K562 (cell line): ENCODE measurements around the gene DYRK1A. TPM values are rescaled to one million over a fixed set of nuclear protein-coding genes. Genes with fewer than 3 reads are reported as not detected.

Experiments
- ATAC-seq: fragments of 200-7000 bp; cut with Tn5 transposase; 3 replicates; pipeline ENCODE4 v1.9.1; 2020; ENCODE audit warnings: moderate library complexity
- BruUV-seq: library from RNA; stranded (reverse); fragments of 400-500 nt; replicated peaks from 2 replicates; lab custom pipeline; 2021; lab: Mats Ljungman, UMichigan
- CTCF ChIA-PET: fragments of 300-600 bp; formaldehyde crosslinking; extraction: SDS; loops from one replicate; lab custom pipeline; 2021; ENCODE audit warnings: low intra/inter-chr PET ratio; lab: Yijun Ruan, JAX
- POLR2A ChIA-PET: fragments of 300-600, 350-650 bp; sonication (Branson Sonifier 250); formaldehyde crosslinking; extraction: SDS; loops from one replicate; lab custom pipeline; 2021; ENCODE audit warnings: antibody characterized with exemption, inconsistent platforms; lab: Yijun Ruan, JAX
- DNase-seq, 4 experiments: peaks; one replicate each; pipeline versions ENCODE4 v3.0.0 to v3.0.0-alpha.2; 2011 to 2018; ENCODE audit warnings: low spot score in 3 of 4, mixed read lengths in 3 of 4; ENCODE audit errors: extremely low read depth in 1 of 4
- FAIRE-seq: peaks from 2 replicates; lab custom pipeline; 2011; peaks lifted over from hg19 to GRCh38; lab: Jason Lieb, UNC
- H2AFZ ChIP-seq: 2 replicates; pipeline ENCODE4 v1.6.0; 2011; ENCODE audit warnings: low read depth, low read length, control low read depth, inconsistent platforms
- H3K27ac ChIP-seq: fragments of 200-600 bp; 3 replicates; pipeline ENCODE4 v1.8.0; 2011; ENCODE audit warnings: low read depth, mild to moderate bottlenecking, control low read depth, inconsistent platforms, low read length, moderate library complexity, mixed read lengths; ENCODE audit errors: extremely low read depth
- H3K27me3 ChIP-seq, 2 experiments: fragments of 300-600 bp in 1 of 2; 2 replicates in 1 of 2; 3 replicates in 1 of 2; pipeline versions ENCODE4 v1.6.0 to v1.8.0; 2011; ENCODE audit warnings: inconsistent platforms in 2 of 2, low read length in 2 of 2, mild to moderate bottlenecking in 1 of 2, mixed read lengths in 1 of 2, moderate library complexity in 1 of 2; ENCODE audit not compliant: control insufficient read depth in 2 of 2, insufficient read depth in 2 of 2
- H3K36me3 ChIP-seq: fragments of 300-600 bp; 3 replicates; pipeline ENCODE4 v1.8.0; 2011; ENCODE audit warnings: mild to moderate bottlenecking, low read length, inconsistent platforms; ENCODE audit not compliant: control insufficient read depth, insufficient read depth
- H3K4me1 ChIP-seq, 2 experiments: fragments of 200-600 bp in 1 of 2; replicated peaks in 1 of 2; 2 replicates in 1 of 2; 3 replicates in 1 of 2; pipeline versions ENCODE4 v1.5.1 to v1.8.0; 2011; ENCODE audit warnings: inconsistent platforms in 2 of 2, low read length in 2 of 2, mild to moderate bottlenecking in 1 of 2, mixed read lengths in 1 of 2, moderate library complexity in 1 of 2; ENCODE audit not compliant: control insufficient read depth in 2 of 2, insufficient read depth in 2 of 2
- H3K4me2 ChIP-seq: 2 replicates; pipeline ENCODE4 v1.6.1; 2011; ENCODE audit warnings: low read length, control low read depth, inconsistent platforms, mixed read lengths; ENCODE audit not compliant: insufficient read depth
- H3K4me3 ChIP-seq: fragments of 200-600 bp; sonication (generic), shearing (Covaris generic); 2 replicates; pipeline ENCODE4 v1.5.1; 2016; ENCODE audit warnings: control low read depth, inconsistent platforms
- H3K79me2 ChIP-seq: fragments of 200-600 bp; 3 replicates; pipeline ENCODE4 v1.8.0; 2011; ENCODE audit warnings: low read length, inconsistent platforms; ENCODE audit not compliant: control insufficient read depth, insufficient read depth
- H3K9ac ChIP-seq, 2 experiments: 2 replicates each; pipeline versions ENCODE4 v1.6.0 to v1.6.1; 2011; ENCODE audit warnings: low read depth in 2 of 2, low read length in 2 of 2, control low read depth in 1 of 2, inconsistent platforms in 1 of 2, mild to moderate bottlenecking in 1 of 2, mixed read lengths in 1 of 2; ENCODE audit not compliant: insufficient read depth in 1 of 2
- H3K9me1 ChIP-seq: one replicate; pipeline ENCODE4 v1.6.0; 2011; ENCODE audit warnings: inconsistent platforms, mild to moderate bottlenecking, low read length, moderate library complexity; ENCODE audit not compliant: control insufficient read depth, insufficient read depth
- H3K9me3 ChIP-seq: replicated peaks from 2 replicates; pipeline ENCODE4 v1.5.1; 2011; ENCODE audit warnings: low read depth, low read length, inconsistent platforms; ENCODE audit not compliant: control insufficient read depth, insufficient read depth
- H4K20me1 ChIP-seq: replicated peaks from 2 replicates; pipeline ENCODE4 v1.6.1; 2011; ENCODE audit warnings: low read length, inconsistent platforms, mixed read lengths; ENCODE audit not compliant: control insufficient read depth, insufficient read depth
- CBFA2T3 ChIP-seq: fragments of 450-650 bp; IDR thresholded peaks from 2 replicates; pipeline ENCODE4 v1.6.1; 2017
- MTF1 ChIP-seq: fragments of 250-450 bp; sonication (Bioruptor Pico); IDR thresholded peaks from 2 replicates; pipeline ENCODE4 v1.9.0; 2021; ENCODE audit warnings: moderate library complexity, mild to moderate bottlenecking, inconsistent platforms, borderline replicate concordance
- NEUROD1 ChIP-seq: fragments of 150-350 bp; IDR thresholded peaks from 2 replicates; pipeline ENCODE4 v1.6.1; 2014; ENCODE audit warnings: borderline replicate concordance, low read length, low read depth; ENCODE audit not compliant: partially characterized antibody
- RBBP5 ChIP-seq: fragments of 200-600 bp; sonication (generic); IDR thresholded peaks from 2 replicates; pipeline ENCODE4 v1.6.1; 2012; ENCODE audit warnings: borderline replicate concordance, mild to moderate bottlenecking, low read length, control low read depth, inconsistent platforms; ENCODE audit not compliant: insufficient read depth, poor library complexity, severe bottlenecking
- TBL1XR1 ChIP-seq, 2 experiments: IDR thresholded peaks; 2 replicates each; pipeline ENCODE4 v1.6.1; 2012; ENCODE audit warnings: improper control_type of control experiment in 2 of 2, low read length in 2 of 2, mild to moderate bottlenecking in 1 of 2
- ZBTB26 ChIP-seq: fragments of 450-650 bp; formaldehyde crosslinking; IDR thresholded peaks from 2 replicates; pipeline ENCODE4 v1.4.0; 2022; ENCODE audit warnings: missing genetic modification characterization
- WGBS: fragments of 100-300 bp; shearing (Covaris generic); methylation state at CpG from one replicate; pipeline ENCODE4 v1.1.6; 2016; ENCODE audit warnings: low coverage, mixed read lengths; ENCODE audit not compliant: insufficient coverage; ENCODE audit errors: missing lambda C conversion rate; 5-methylcytosine and 5-hydroxymethylcytosine counted together
- in situ Hi-C: fragments of 300-500 bp; cut with MboI; formaldehyde crosslinking; loops from 4 replicates; pipeline ENCODE4 v1.15.0; 2018; ENCODE audit warnings: inconsistent platforms, mixed read lengths
- intact Hi-C: fragments of 100-400 bp; cut with micrococcal nuclease; formaldehyde crosslinking; loops from 2 replicates; pipeline ENCODE4 v1.14.2; 2022
- polyA plus RNA-seq, 8 experiments: library from polyadenylated mRNA; depleted of rRNA in 4 of 8; stranded (reverse) in 5 of 8; unstranded in 3 of 8; fragments of >200 nt; fragmentation: Nextera tagmentation in 2 of 8; fragmentation: Illumina TruSeq in 1 of 8; extraction: Ambion mirVana in 2 of 8; extraction: Trizol in 1 of 8; gene quantifications; 2 replicates each; pipeline versions ENCODE4 v1.2.1 to v1.2.3, GENCODE V29; 2011 to 2014; ENCODE audit warnings: inconsistent platforms in 1 of 8, missing spikeins in 1 of 8
- total RNA-seq, 7 experiments: library from RNA; depleted of rRNA in 6 of 7; stranded (reverse); fragments of >200 nt in 6 of 7; fragmentation: Illumina TruSeq in 2 of 7; extraction: Trizol in 2 of 7; gene quantifications; 2 replicates each; pipeline versions ENCODE4 v1.2.1 to v1.2.3, GENCODE V29; 2011 to 2021; ENCODE audit warnings: low replicate concordance in 1 of 7
- TF ChIP-seq, protein P1 (sequence below), 2 experiments: IDR thresholded peaks; 2 replicates each; pipeline ENCODE4 v1.6.1; 2011; ENCODE audit warnings: borderline replicate concordance in 1 of 2, control low read depth in 1 of 2, low read depth in 1 of 2, low read length in 1 of 2, mild to moderate bottlenecking in 1 of 2, mixed read lengths in 1 of 2, moderate library complexity in 1 of 2; ENCODE audit not compliant: insufficient read depth in 1 of 2, insufficient read length in 1 of 2, poor library complexity in 1 of 2, severe bottlenecking in 1 of 2; ENCODE audit errors: extremely low read depth in 1 of 2

Gene DYRK1A
- total and polyA plus RNA-seq, 9 of the 15 experiments (the other 6 are each of a cell fraction or from before 2014, with no cell fraction given), result 3.7 to 64.8 (median 42.3) TPM

DNA sequence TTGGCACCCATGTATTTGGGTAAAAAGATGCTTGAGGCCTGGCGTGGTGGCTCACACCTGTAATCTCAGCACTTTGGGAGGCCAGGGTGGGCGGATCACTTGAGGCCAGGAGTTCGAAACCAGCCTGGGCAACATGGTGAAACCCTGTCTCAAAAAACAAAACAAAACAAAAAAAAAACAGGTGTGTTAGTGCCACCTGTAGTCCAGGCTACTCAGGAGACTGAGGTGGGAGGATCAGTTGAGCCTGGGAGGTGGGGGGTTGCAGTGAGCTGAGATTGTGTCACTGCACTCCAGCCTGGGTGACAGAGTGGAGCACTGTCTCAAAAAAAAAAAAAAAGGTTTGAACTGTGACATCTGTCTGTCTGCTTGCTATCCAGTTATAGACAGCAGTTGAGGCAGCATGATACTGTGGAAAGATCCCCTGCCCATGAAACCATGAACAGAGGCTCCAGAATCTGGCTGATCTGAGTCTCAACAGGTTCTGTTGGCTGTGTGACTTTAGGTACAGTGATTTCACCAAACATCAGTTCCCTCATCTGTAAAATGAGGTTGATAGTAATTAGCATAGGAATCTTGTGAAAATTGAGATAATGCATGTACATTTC lies 5.7 kb downstream of the DYRK1A start (continued):
- TF ChIP-seq, protein P1, sequence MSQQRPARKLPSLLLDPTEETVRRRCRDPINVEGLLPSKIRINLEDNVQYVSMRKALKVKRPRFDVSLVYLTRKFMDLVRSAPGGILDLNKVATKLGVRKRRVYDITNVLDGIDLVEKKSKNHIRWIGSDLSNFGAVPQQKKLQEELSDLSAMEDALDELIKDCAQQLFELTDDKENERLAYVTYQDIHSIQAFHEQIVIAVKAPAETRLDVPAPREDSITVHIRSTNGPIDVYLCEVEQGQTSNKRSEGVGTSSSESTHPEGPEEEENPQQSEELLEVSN (IDR thresholded peaks at IDR 0.05; ENCODE audit: borderline replicate concordance in 1 of 2, extremely low read depth in 1 of 2, insufficient read depth in 1 of 2, insufficient read length in 1 of 2, low read depth in 1 of 2, low read length in 1 of 2, poor library complexity in 1 of 2, severe bottlenecking in 1 of 2), result no peak
- TF ChIP-seq CBFA2T3 (0 out of 2 replicates have a peak, but pooled peaks have one; percentile 17), MTF1 (CRISPR knock-in tag) (no peak), RBBP5 (no peak), NEUROD1 (no peak)
- TF ChIP-seq, all 486 proteins: peak for 7

- no peak for ATAC-seq
- peaks cover 23% of the 10 kb centered on the region for H4K20me1 ChIP-seq
- in situ Hi-C loops, result no loop called here
- TF ChIP-seq TBL1XR1 (IDR thresholded peaks at IDR 0.05; ENCODE audit: low read length in 2 of 2), result peak in 1 of 2 experiments; percentile 6; a peak in 1 of 4 replicates
- no peak for TF ChIP-seq ZBTB26 (CRISPR knock-in tag)
- TF ChIP-seq, all 486 proteins: peak for 1
- DNase-seq (peak in 1 of 4 experiments; percentile 49), FAIRE-seq (no peak)
- no peak overlapping the region for H3K4me3 ChIP-seq
- H3K79me2 ChIP-seq, result peaks cover 100% of the 10 kb centered on the region
- intact Hi-C loops, result loop anchor here (5.0 to 10.0 kb wide), 2 partner anchors 64 to 288 kb away; no protein-coding TSS in a partner anchor
- peaks cover 15% of the 10 kb centered on the region; the same call in 2 of the 3 replicates for H3K36me3 ChIP-seq
- no peaks in the 10 kb centered on the region for H3K9me3 ChIP-seq
- peak overlapping the region in 1 of 2 experiments; percentile 22; a peak in 2 of 4 replicates for H3K9ac ChIP-seq
- BruUV-seq, result no TSS peak
- H3K27me3 ChIP-seq, result no peaks in the 10 kb centered on the region
- ChIA-PET POLR2A (interaction anchor here (0.6 to 10.5 kb wide), 5 partner anchors 10 to 136 kb away, joined by 3 to 109 read pairs (median 5); partner anchors contain the start of gene VPS26C), CTCF (no interaction called here)
- no peak overlapping the region for H2AFZ ChIP-seq
- peak overlapping the region; percentile 10; the same call in 2 of the 3 replicates for H3K27ac ChIP-seq
- 21% methylated on average over 3 of the region's 3 CpGs for WGBS
- H3K9me1 ChIP-seq, result no peaks in the 10 kb centered on the region
- H3K4me1 ChIP-seq, result peaks cover 19 to 47% of the 10 kb centered on the region in 2 experiments
- peak overlapping the region; percentile 67 for H3K4me2 ChIP-seq
Measured at GRCh38 chr21:37372951-37373350, 6.4 kb downstream of the DYRK1A start.
